22Rv1 (cell line): ENCODE measurements around the gene PLCXD1.

ENCODE experiments used
- ZFX ChIP-seq: fragments of 450-650 bp; IDR thresholded peaks from 2 replicates; pipeline ENCODE4 v1.6.1; 2017; ENCODE audit warnings: antibody characterized with exemption, borderline replicate concordance
- TF ChIP-seq, protein P1 (sequence below): fragments of 450-650 bp; IDR thresholded peaks from 2 replicates; pipeline ENCODE4 v1.5.1; 2017; ENCODE audit warnings: mild to moderate bottlenecking

GRCh38 chrX:288561-288991, 7.4 kb downstream of the PLCXD1 start:
- TF ChIP-seq, protein P1, sequence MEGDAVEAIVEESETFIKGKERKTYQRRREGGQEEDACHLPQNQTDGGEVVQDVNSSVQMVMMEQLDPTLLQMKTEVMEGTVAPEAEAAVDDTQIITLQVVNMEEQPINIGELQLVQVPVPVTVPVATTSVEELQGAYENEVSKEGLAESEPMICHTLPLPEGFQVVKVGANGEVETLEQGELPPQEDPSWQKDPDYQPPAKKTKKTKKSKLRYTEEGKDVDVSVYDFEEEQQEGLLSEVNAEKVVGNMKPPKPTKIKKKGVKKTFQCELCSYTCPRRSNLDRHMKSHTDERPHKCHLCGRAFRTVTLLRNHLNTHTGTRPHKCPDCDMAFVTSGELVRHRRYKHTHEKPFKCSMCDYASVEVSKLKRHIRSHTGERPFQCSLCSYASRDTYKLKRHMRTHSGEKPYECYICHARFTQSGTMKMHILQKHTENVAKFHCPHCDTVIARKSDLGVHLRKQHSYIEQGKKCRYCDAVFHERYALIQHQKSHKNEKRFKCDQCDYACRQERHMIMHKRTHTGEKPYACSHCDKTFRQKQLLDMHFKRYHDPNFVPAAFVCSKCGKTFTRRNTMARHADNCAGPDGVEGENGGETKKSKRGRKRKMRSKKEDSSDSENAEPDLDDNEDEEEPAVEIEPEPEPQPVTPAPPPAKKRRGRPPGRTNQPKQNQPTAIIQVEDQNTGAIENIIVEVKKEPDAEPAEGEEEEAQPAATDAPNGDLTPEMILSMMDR = no peak
- TF ChIP-seq ZFX = no peak
